ENCODE results near the gene ALDOB. TPM values are rescaled to one million over a fixed set of nuclear protein-coding genes. Genes with fewer than 3 reads are reported as not detected.

ALDOB gene
- total RNA-seq, 1 experiment from 2014 or later = 1.2 TPM

DNA sequence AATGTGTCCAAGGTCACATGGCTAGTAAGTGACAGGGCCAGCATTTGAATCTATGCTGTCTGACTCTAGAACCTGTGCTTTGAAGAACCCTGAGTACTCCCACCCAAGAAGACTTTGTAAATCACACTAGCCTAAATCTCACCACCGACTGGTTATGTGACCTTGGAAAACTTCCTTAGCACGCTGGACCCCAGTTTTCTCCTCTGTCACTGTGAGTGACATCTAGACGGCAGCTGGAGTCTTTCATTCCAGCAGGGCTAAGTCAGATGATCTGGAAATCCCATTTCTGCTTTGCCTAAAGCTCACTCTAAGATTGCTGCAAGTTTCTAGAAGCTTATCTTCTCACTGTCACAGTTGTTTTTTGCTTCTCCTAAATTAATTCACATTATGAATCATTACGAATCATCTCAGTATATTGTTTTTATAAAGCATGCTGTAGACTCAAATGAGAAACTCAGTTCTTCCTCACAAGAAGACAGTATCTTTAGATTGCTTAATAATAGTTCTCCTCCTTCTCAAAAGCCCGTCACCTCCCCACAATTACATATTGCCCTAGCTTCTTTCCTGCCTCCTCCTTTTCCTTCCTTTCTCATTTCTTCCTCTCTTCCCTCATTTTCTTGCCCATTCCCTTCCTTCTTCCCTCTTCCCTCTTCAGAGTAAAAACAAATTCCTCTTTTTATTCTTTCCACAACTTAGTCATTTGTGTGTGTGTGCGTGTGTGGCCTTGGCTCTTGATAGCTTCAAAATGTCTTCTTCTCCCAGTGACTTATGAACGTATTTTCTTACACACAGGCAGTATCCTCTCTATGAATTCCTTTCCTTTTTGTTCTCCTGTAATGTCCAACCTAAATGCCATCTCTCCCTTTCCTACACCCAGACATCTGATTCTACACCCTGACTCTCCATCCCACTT, 16.8 kb downstream of the ALDOB start:
- Histone ChIP-seq H3K79me2 (ENCODE audit: insufficient read depth, low read length) (no peaks in the 10 kb centered on the region), H3K4me2 (ENCODE audit: low read length) (no peak overlapping the region), H3K36me3 (ENCODE audit: control insufficient read depth in 1 of 2, insufficient read depth in 2 of 2, low read length in 2 of 2) (no peaks in the 10 kb centered on the region), H3K27ac (ENCODE audit: low read depth, low read length) (no peak overlapping the region), H3K9ac (ENCODE audit: low read length) (no peak overlapping the region), H3K9me2 (ENCODE audit: insufficient read depth) (no peaks in the 10 kb centered on the region), H3K4me3 (replicated peaks in 1 of 2; ENCODE audit: low read depth in 1 of 2, low read length in 2 of 2) (no peak overlapping the region), H3K4me1 (ENCODE audit: control insufficient read depth in 1 of 2, insufficient read depth in 2 of 2, low read length in 2 of 2) (no peaks in the 10 kb centered on the region), H2AFZ (ENCODE audit: low read depth, low read length, poor library complexity, severe bottlenecking) (no peak overlapping the region), H3K9me3 (ENCODE audit: control insufficient read depth in 1 of 2, insufficient read depth in 1 of 2, low read depth in 1 of 2, low read length in 2 of 2) (no peaks in the 10 kb centered on the region), H4K20me1 (ENCODE audit: insufficient read depth) (no peaks in the 10 kb centered on the region), H3K27me3 (ENCODE audit: insufficient read depth, low read length) (peaks cover 10% of the 10 kb centered on the region; the same call in 1 of the 2 replicates)
- DNase-seq (ENCODE audit: low read depth, low spot score) = no peak
- ChIA-PET RAD21 (ENCODE audit: low non-redundant PET in 1 of 2, low total read pairs in 2 of 2, uncharacterized antibody in 2 of 2, unreplicated experiment in 2 of 2) (no interaction called here), CTCF (no interaction called here), POLR2A (interaction anchor here (1.5 kb wide), 1 partner anchor 20 kb away, joined by 3 read pairs; the partner anchor contains the start of genes MRPL50 and ZNF189)
- ATAC-seq = no peak
- TF ChIP-seq ATF3 (IDR thresholded peaks at IDR 0.05) = no peak
- TF ChIP-seq MAX (IDR thresholded peaks at IDR 0.05) = no peak
- no peak for TF ChIP-seq EGR1 (IDR thresholded peaks at IDR 0.05; ENCODE audit: low read depth)
- no peak for TF ChIP-seq JUND (IDR thresholded peaks at IDR 0.05)
- no peak for TF ChIP-seq YY1 (IDR thresholded peaks at IDR 0.05; ENCODE audit: extremely low read depth, insufficient replicate concordance, low read depth, low read length)
- TF ChIP-seq, protein P1, sequence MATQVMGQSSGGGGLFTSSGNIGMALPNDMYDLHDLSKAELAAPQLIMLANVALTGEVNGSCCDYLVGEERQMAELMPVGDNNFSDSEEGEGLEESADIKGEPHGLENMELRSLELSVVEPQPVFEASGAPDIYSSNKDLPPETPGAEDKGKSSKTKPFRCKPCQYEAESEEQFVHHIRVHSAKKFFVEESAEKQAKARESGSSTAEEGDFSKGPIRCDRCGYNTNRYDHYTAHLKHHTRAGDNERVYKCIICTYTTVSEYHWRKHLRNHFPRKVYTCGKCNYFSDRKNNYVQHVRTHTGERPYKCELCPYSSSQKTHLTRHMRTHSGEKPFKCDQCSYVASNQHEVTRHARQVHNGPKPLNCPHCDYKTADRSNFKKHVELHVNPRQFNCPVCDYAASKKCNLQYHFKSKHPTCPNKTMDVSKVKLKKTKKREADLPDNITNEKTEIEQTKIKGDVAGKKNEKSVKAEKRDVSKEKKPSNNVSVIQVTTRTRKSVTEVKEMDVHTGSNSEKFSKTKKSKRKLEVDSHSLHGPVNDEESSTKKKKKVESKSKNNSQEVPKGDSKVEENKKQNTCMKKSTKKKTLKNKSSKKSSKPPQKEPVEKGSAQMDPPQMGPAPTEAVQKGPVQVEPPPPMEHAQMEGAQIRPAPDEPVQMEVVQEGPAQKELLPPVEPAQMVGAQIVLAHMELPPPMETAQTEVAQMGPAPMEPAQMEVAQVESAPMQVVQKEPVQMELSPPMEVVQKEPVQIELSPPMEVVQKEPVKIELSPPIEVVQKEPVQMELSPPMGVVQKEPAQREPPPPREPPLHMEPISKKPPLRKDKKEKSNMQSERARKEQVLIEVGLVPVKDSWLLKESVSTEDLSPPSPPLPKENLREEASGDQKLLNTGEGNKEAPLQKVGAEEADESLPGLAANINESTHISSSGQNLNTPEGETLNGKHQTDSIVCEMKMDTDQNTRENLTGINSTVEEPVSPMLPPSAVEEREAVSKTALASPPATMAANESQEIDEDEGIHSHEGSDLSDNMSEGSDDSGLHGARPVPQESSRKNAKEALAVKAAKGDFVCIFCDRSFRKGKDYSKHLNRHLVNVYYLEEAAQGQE (IDR thresholded peaks at IDR 0.05; ENCODE audit: low read depth) = no peak
- no peak for TF ChIP-seq SP1 (IDR thresholded peaks at IDR 0.05; ENCODE audit: low read depth)
- TF ChIP-seq, protein P2, sequence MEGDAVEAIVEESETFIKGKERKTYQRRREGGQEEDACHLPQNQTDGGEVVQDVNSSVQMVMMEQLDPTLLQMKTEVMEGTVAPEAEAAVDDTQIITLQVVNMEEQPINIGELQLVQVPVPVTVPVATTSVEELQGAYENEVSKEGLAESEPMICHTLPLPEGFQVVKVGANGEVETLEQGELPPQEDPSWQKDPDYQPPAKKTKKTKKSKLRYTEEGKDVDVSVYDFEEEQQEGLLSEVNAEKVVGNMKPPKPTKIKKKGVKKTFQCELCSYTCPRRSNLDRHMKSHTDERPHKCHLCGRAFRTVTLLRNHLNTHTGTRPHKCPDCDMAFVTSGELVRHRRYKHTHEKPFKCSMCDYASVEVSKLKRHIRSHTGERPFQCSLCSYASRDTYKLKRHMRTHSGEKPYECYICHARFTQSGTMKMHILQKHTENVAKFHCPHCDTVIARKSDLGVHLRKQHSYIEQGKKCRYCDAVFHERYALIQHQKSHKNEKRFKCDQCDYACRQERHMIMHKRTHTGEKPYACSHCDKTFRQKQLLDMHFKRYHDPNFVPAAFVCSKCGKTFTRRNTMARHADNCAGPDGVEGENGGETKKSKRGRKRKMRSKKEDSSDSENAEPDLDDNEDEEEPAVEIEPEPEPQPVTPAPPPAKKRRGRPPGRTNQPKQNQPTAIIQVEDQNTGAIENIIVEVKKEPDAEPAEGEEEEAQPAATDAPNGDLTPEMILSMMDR (IDR thresholded peaks at IDR 0.05 in 2 of 3, conservative IDR thresholded peaks at IDR 0.05 in 1 of 3; ENCODE audit: borderline replicate concordance in 1 of 3, insufficient read depth in 1 of 3, low read depth in 2 of 3, low read length in 2 of 3) = no peak
- no peak for TF ChIP-seq EZH2phosphoT487 (IDR thresholded peaks at IDR 0.05; ENCODE audit: borderline replicate concordance)
- no peak for TF ChIP-seq CEBPB (IDR thresholded peaks at IDR 0.05; ENCODE audit: low read depth)
- no peak for TF ChIP-seq RAD21 (IDR thresholded peaks at IDR 0.05; ENCODE audit: low read depth)
- no TSS peak for BruUV-seq (replicated peaks)
- intact Hi-C loops (cut with micrococcal nuclease) = no loop called here
